Ishikawa (cell line): ENCODE results near the gene SF3B6.

ENCODE experiments used
- REST ChIP-seq: IDR thresholded peaks from 2 replicates; pipeline ENCODE4 v1.6.1; 2012; ENCODE audit warnings: low read depth, mild to moderate bottlenecking
- USF1 ChIP-seq: IDR thresholded peaks from 2 replicates; pipeline ENCODE4 v1.6.1; 2012

DNA sequence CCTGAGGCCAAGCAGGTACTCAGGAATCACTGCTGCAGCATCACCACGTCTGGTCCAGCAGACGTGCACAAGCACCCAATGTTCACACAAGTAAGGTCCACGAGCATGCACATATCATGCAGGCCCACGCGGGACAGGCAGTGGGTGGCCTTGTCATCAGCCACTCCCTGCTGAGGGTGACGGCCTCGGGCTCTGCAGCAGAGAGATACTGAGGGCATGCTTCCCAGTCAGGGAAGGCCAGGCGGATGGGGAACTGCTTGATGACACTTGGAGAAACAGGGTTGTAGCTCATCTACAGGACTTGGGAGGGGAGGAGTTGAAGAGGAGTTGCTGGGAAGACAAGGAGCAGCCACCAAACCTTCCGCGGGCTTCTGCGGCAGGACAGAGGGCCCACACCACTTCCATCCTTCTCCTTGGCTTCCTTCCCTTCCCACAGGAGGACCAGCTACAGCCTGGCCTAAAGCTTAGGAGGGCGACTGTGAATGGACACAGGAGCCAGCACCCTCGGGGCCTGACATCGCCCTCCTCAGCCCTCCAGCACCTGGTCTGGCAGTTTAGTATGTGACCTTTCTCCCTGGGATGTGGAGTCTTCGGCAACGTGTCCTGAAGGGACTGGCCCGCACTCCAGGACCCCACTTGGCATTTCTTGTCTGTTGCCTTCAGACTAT, 51.0 kb downstream of the SF3B6 start:
- no peak for TF ChIP-seq USF1
- TF ChIP-seq REST, result no peak
